MM.1S (cell line): Measurements from ENCODE around the gene CAD.

Experiments used
- DNase-seq: peaks from one replicate; pipeline ENCODE4 v3.0.0-alpha.2; 2015
- H2AFZ ChIP-seq: fragments of 300-600 bp; sonication (generic); 2 replicates; pipeline ENCODE4 v1.6.0; 2016; ENCODE audit warnings: antibody characterized with exemption, low read length
- H3F3A ChIP-seq: fragments of 300-600 bp; sonication (generic); 2 replicates; pipeline ENCODE4 v1.6.1; 2016; ENCODE audit warnings: mild to moderate bottlenecking, antibody characterized with exemption, low read length, moderate library complexity, mixed read lengths; ENCODE audit not compliant: insufficient read depth
- H3K27ac ChIP-seq: fragments of 300-600 bp; sonication (generic); 2 replicates; pipeline ENCODE4 v1.5.1; 2016; ENCODE audit warnings: mild to moderate bottlenecking, low read length
- H3K27me3 ChIP-seq: fragments of 300-600 bp; sonication (generic); replicated peaks from 2 replicates; pipeline ENCODE4 v1.6.0; 2016; ENCODE audit warnings: low read length; ENCODE audit not compliant: insufficient read depth
- H3K36me3 ChIP-seq: fragments of 300-600 bp; sonication (generic); replicated peaks from 2 replicates; pipeline ENCODE4 v1.6.1; 2016; ENCODE audit warnings: mild to moderate bottlenecking, low read length, mixed read lengths; ENCODE audit not compliant: insufficient read depth
- H3K4me1 ChIP-seq: fragments of 300-600 bp; sonication (generic); 2 replicates; pipeline ENCODE4 v1.6.1; 2016; ENCODE audit warnings: low read length, mixed read lengths
- H3K4me2 ChIP-seq: fragments of 300-600 bp; sonication (generic); 2 replicates; pipeline ENCODE4 v1.6.0; 2016; ENCODE audit warnings: low read depth, low read length
- H3K4me3 ChIP-seq: fragments of 300-600 bp; sonication (generic); 2 replicates; pipeline ENCODE4 v1.5.1; 2016; ENCODE audit warnings: low read length, mixed read lengths
- H3K79me2 ChIP-seq: fragments of 300-600 bp; sonication (generic); 2 replicates; pipeline ENCODE4 v1.6.1; 2016; ENCODE audit warnings: mixed run types, low read length, mixed read lengths
- H3K9ac ChIP-seq: fragments of 300-600 bp; sonication (generic); 2 replicates; pipeline ENCODE4 v1.6.1; 2016; ENCODE audit warnings: low read length, mixed read lengths
- H3K9me2 ChIP-seq: fragments of 300-600 bp; sonication (generic); replicated peaks from 2 replicates; pipeline ENCODE4 v1.6.1; 2016; ENCODE audit warnings: mild to moderate bottlenecking, low read length, mixed read lengths; ENCODE audit not compliant: insufficient read depth
- H3K9me3 ChIP-seq: fragments of 300-600 bp; sonication (generic); replicated peaks from 2 replicates; pipeline ENCODE4 v1.6.1; 2016; ENCODE audit warnings: mild to moderate bottlenecking, low read length, mixed read lengths; ENCODE audit not compliant: insufficient read depth
- H4K20me1 ChIP-seq: fragments of 300-600 bp; sonication (generic); 2 replicates; pipeline ENCODE4 v1.6.1; 2016; ENCODE audit warnings: mild to moderate bottlenecking, low read length, moderate library complexity, mixed read lengths; ENCODE audit not compliant: insufficient read depth
- CTCF ChIP-seq: fragments of 300-600 bp; sonication (generic); IDR thresholded peaks from 2 replicates; pipeline ENCODE4 v1.5.1; 2016; ENCODE audit warnings: antibody characterized with exemption, low read length, mixed read lengths
- EZH2 ChIP-seq: fragments of 300-600 bp; sonication (generic); optimal IDR thresholded peaks from 2 replicates; pipeline ENCODE3; 2017; ENCODE audit warnings: low read depth, mild to moderate bottlenecking, antibody characterized with exemption, low read length, mixed read lengths
- EZH2phosphoT487 ChIP-seq: fragments of 300-600 bp; sonication (generic); IDR thresholded peaks from 2 replicates; pipeline ENCODE4 v1.6.1; 2018; ENCODE audit warnings: antibody characterized with exemption, low read length

CAD gene

GRCh38 chr2:27198627-27199026 is 18.5 kb upstream of the CAD start:
- H2AFZ ChIP-seq, result no peak overlapping the region
- no peaks in the 10 kb centered on the region for H3K36me3 ChIP-seq
- H4K20me1 ChIP-seq, result no peaks in the 10 kb centered on the region
- H3K27me3 ChIP-seq, result no peaks in the 10 kb centered on the region
- H3F3A ChIP-seq, result peaks cover 12% of the 10 kb centered on the region
- H3K79me2 ChIP-seq, result no peaks in the 10 kb centered on the region
- no peak overlapping the region for H3K27ac ChIP-seq
- H3K9ac ChIP-seq, result no peak overlapping the region
- no peak overlapping the region for H3K4me2 ChIP-seq
- peaks cover 17% of the 10 kb centered on the region for H3K4me1 ChIP-seq
- no peaks in the 10 kb centered on the region for H3K9me2 ChIP-seq
- TF ChIP-seq EZH2 (no peak), EZH2phosphoT487 (no peak), CTCF (no peak)
- no peak overlapping the region for H3K4me3 ChIP-seq
- DNase-seq, result no peak
- H3K9me3 ChIP-seq, result no peaks in the 10 kb centered on the region

GRCh38 chr2:27199241-27199640 is 17.9 kb upstream of the CAD start:
- Histone ChIP-seq H3K4me3 (no peak overlapping the region), H4K20me1 (no peaks in the 10 kb centered on the region), H3K9me3 (no peaks in the 10 kb centered on the region), H3F3A (peaks cover 12% of the 10 kb centered on the region), H2AFZ (no peak overlapping the region), H3K79me2 (no peaks in the 10 kb centered on the region), H3K9me2 (no peaks in the 10 kb centered on the region), H3K27ac (no peak overlapping the region), H3K9ac (no peak overlapping the region), H3K4me1 (peaks cover 17% of the 10 kb centered on the region), H3K4me2 (no peak overlapping the region), H3K36me3 (no peaks in the 10 kb centered on the region; the same call in 1 of the 2 replicates), H3K27me3 (no peaks in the 10 kb centered on the region)
- DNase-seq, result no peak
- TF ChIP-seq EZH2phosphoT487 (no peak), CTCF (no peak), EZH2 (no peak)

- peaks cover 24% of the 10 kb centered on the region for H3K4me1 ChIP-seq
- H3K79me2 ChIP-seq, result no peaks in the 10 kb centered on the region
- H3F3A ChIP-seq, result peaks cover 10% of the 10 kb centered on the region
- no peak overlapping the region for H2AFZ ChIP-seq
- no peak overlapping the region for H3K9ac ChIP-seq
- TF ChIP-seq CTCF (no peak), EZH2 (no peak), EZH2phosphoT487 (no peak)
- no peak overlapping the region for H3K27ac ChIP-seq
- H3K9me2 ChIP-seq, result no peaks in the 10 kb centered on the region
- H3K36me3 ChIP-seq, result no peaks in the 10 kb centered on the region; the same call in 1 of the 2 replicates
- H3K4me2 ChIP-seq, result no peak overlapping the region
- no peaks in the 10 kb centered on the region for H3K9me3 ChIP-seq
- no peaks in the 10 kb centered on the region for H3K27me3 ChIP-seq
- no peaks in the 10 kb centered on the region for H4K20me1 ChIP-seq
- H3K4me3 ChIP-seq, result no peak overlapping the region
- DNase-seq, result no peak
Observed at GRCh38 chr2:27201675-27202074, 15.5 kb upstream of the CAD start.
